Natural killer cell (primary cell): ENCODE data around the gene ASB6. TPM values are rescaled to one million over a fixed set of nuclear protein-coding genes. Genes with fewer than 3 reads are reported as not detected.

Source experiments
- ATAC-seq, 3 donors: fragments of 150-1000 bp in 2 of 3; fragments of 200-7000 bp in 1 of 3; cut with Tn5 transposase; 1 replicate in 1 of 3; 2 replicates in 2 of 3; pipeline ENCODE4 v1.10.0; 2021; ENCODE audit warnings: mild to moderate bottlenecking in 2 of 3, moderate library complexity in 2 of 3
- DNase-seq, 2 donors: peaks; one replicate each; pipeline versions ENCODE4 v3.0.0 to v3.0.0-alpha.2; 2013 to 2021; ENCODE audit warnings: mixed read lengths in 1 of 2
- H3K27ac ChIP-seq: one replicate; pipeline ENCODE4 v1.5.1; 2013; ENCODE audit warnings: mild to moderate bottlenecking, low read length
- H3K27me3 ChIP-seq: one replicate; pipeline ENCODE4 v1.6.1; 2013; ENCODE audit warnings: low read length; ENCODE audit not compliant: control insufficient read depth, insufficient read depth
- H3K36me3 ChIP-seq: one replicate; pipeline ENCODE4 v1.6.1; 2013; ENCODE audit warnings: low read length; ENCODE audit not compliant: control insufficient read depth, insufficient read depth
- H3K4me1 ChIP-seq: one replicate; pipeline ENCODE4 v1.6.1; 2013; ENCODE audit warnings: low read length; ENCODE audit not compliant: control insufficient read depth, insufficient read depth
- H3K4me3 ChIP-seq: one replicate; pipeline ENCODE4 v1.5.1; 2013; ENCODE audit warnings: low read length
- H3K9me3 ChIP-seq: one replicate; pipeline ENCODE4 v1.6.1; 2013; ENCODE audit warnings: low read length; ENCODE audit not compliant: control insufficient read depth, insufficient read depth
- H3K27ac Mint-ChIP-seq, 2 donors: one replicate each; pipeline ENCODE4 v1.8.0; 2022; ENCODE audit warnings: mild to moderate bottlenecking in 2 of 2, mixed read lengths in 2 of 2, moderate library complexity in 1 of 2
- H3K27me3 Mint-ChIP-seq, 2 donors: one replicate each; pipeline ENCODE4 v1.8.0; 2022; ENCODE audit warnings: low read depth in 2 of 2, mixed read lengths in 2 of 2
- H3K36me3 Mint-ChIP-seq: one replicate; pipeline ENCODE4 v1.8.0; 2022; ENCODE audit warnings: mixed read lengths
- H3K4me1 Mint-ChIP-seq, 2 donors: one replicate each; pipeline ENCODE4 v1.8.0; 2022; ENCODE audit warnings: mixed read lengths in 2 of 2
- H3K4me3 Mint-ChIP-seq: one replicate; pipeline ENCODE4 v1.8.0; 2022; ENCODE audit warnings: mild to moderate bottlenecking, moderate library complexity, mixed read lengths
- H3K9me3 Mint-ChIP-seq, 2 donors: one replicate each; pipeline ENCODE4 v1.8.0; 2022; ENCODE audit warnings: mixed read lengths in 2 of 2
- CTCF ChIP-seq: fragments of 200-600 bp; IDR thresholded peaks from one replicate; pipeline ENCODE4 v1.8.0; 2022; ENCODE audit warnings: antibody characterized with exemption
- WGBS: methylation state at CpG from one replicate; pipeline ENCODE4 v1.1.7; 2013; ENCODE audit warnings: missing lambda C conversion rate; ENCODE audit not compliant: insufficient coverage; 5-methylcytosine and 5-hydroxymethylcytosine counted together
- intact Hi-C: fragments of 100-400 bp; cut with micrococcal nuclease; formaldehyde crosslinking; loops from one replicate; pipeline ENCODE4 v1.14.2; 2022
- total RNA-seq, 4 donors: library from RNA; stranded (reverse); fragments of 120-200 nt in 1 of 4; gene quantifications; one replicate each; pipeline versions ENCODE4 v1.2.3 to v1.2.4, GENCODE V29; 2013 to 2022

Gene ASB6
- total RNA-seq, 3 donors from 2014 or later (not counting 1 experiment from before 2014, with no cell fraction given): 21.9 to 35.4 (median 32.4) TPM

GRCh38 chr9:129598089-129598596 lies 43.8 kb downstream of the ASB6 start:
- H3K27me3 ChIP-seq: peaks cover 10% of the 10 kb centered on the region
- Mint-ChIP-seq H3K9me3 (no peaks in the 10 kb centered on the region), H3K36me3 (no peaks in the 10 kb centered on the region), H3K4me3 (peak overlapping the region; percentile 37), H3K27me3 (peaks cover 24 to 33% of the 10 kb centered on the region in 2 donors), H3K4me1 (peaks cover 5 to 29% of the 10 kb centered on the region in 2 donors), H3K27ac (peak overlapping the region in 1 of 2 donors; percentile 40)
- no peak for TF ChIP-seq CTCF
- ATAC-seq (no peak), DNase-seq (no peak)
- H3K4me1 ChIP-seq: peaks cover 40% of the 10 kb centered on the region
- H3K27ac ChIP-seq: peak overlapping the region; percentile 79
- intact Hi-C loops: no loop called here
- no peaks in the 10 kb centered on the region for H3K9me3 ChIP-seq
- WGBS: 51% methylated on average over 14 of the region's 14 CpGs
- peak overlapping the region; percentile 38 for H3K4me3 ChIP-seq
- H3K36me3 ChIP-seq: no peaks in the 10 kb centered on the region

DNA sequence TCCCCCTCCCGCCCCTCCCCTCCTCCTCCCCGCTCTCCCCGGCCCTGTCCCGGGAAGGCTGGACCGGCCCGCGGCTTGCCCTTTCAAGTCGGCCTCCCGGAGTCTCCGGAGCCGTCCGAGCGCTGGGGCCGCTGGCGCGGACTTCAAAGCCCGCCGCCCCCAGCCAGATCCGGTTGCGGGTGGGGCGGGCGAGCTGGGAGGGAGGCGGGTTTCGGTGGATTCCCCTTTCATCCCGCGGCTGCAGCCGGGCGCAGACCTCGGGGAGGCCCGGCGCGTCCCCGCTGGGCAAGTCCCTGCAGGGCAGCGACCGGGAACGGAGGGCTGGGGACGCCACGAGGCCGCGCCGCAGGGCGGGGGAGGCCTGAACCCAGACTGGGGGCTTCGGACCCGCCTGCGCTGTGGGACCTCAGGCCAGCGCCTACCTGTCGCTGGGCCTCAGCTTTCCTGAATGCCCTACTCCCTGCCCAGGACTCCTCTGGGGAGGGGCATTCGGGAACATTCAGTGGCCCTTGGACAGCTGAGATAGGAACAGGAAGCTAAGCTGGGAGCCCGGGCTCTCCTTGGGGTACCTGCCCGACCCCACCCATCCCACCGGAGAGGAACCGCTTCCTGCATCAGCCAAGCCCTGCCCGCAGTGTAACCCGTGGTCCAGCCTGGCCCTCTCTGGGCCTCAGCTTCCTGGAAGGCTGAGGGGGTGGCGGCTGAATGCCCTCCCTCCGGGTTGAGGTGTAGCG lies 44.4 kb downstream of the ASB6 start:
- no peaks in the 10 kb centered on the region for H3K9me3 ChIP-seq
- intact Hi-C loops: no loop called here
- peak overlapping the region; percentile 79 for H3K27ac ChIP-seq
- peak; percentile 31 to 71 for DNase-seq
- TF ChIP-seq CTCF: no peak
- WGBS: 2% methylated on average over 55 of the region's 57 CpGs
- H3K4me3 ChIP-seq: peak overlapping the region; percentile 38
- peaks cover 10% of the 10 kb centered on the region for H3K27me3 ChIP-seq
- no peaks in the 10 kb centered on the region for H3K9me3 Mint-ChIP-seq
- peaks cover 34% of the 10 kb centered on the region for H3K4me1 ChIP-seq
- H3K36me3 ChIP-seq: no peaks in the 10 kb centered on the region
- H3K27me3 Mint-ChIP-seq: peaks cover 24 to 33% of the 10 kb centered on the region in 2 donors
- H3K4me3 Mint-ChIP-seq: peak overlapping the region; percentile 37
- no peaks in the 10 kb centered on the region for H3K36me3 Mint-ChIP-seq
- peak; percentile 57 to 85 (median 78) for ATAC-seq
- H3K4me1 Mint-ChIP-seq: peaks cover 5 to 30% of the 10 kb centered on the region in 2 donors
- peak overlapping the region in 1 of 2 donors; percentile 40 for H3K27ac Mint-ChIP-seq

- 63% methylated on average over 32 of the region's 33 CpGs for WGBS
- Mint-ChIP-seq H3K4me1 (peaks cover 5 to 30% of the 10 kb centered on the region in 2 donors), H3K9me3 (no peaks in the 10 kb centered on the region), H3K4me3 (peak overlapping the region; percentile 52), H3K27me3 (peaks cover 24 to 33% of the 10 kb centered on the region in 2 donors), H3K36me3 (no peaks in the 10 kb centered on the region), H3K27ac (peak overlapping the region in 1 of 2 donors; percentile 42)
- Histone ChIP-seq H3K27me3 (peaks cover 10% of the 10 kb centered on the region), H3K4me1 (peaks cover 34% of the 10 kb centered on the region), H3K36me3 (no peaks in the 10 kb centered on the region), H3K9me3 (no peaks in the 10 kb centered on the region), H3K27ac (no peak overlapping the region), H3K4me3 (no peak overlapping the region)
- no peak for TF ChIP-seq CTCF
- intact Hi-C loops: no loop called here
- DNase-seq (no peak), ATAC-seq (peak in 2 of 3 donors; percentile 12 to 17)
Measured at GRCh38 chr9:129596541-129597331, 45.2 kb downstream of the ASB6 start.
